Hematopoietic multipotent progenitor cell treated with erythropoietin and hydrocortisone succinate and interleukin-3 and kit ligand, for 8 days (in vitro differentiated cells): ENCODE data around the gene UBE2L6.
"Not testable (repeated sequence)": the region's sequence is repeated elsewhere in the genome, so short reads cannot be mapped to it uniquely, and the experiment has no call there.

Source experiments
- DNase-seq: peaks from one replicate; pipeline ENCODE4 v3.0.0-alpha.2; 2015

The UBE2L6 gene

GRCh38 chr11:57566005-57566904 lies 1.2 kb downstream of the UBE2L6 start:
- peak; percentile 65 for DNase-seq

GRCh38 chr11:57562596-57562995 lies 4.9 kb downstream of the UBE2L6 start:
- DNase-seq: peak; percentile 14

GRCh38 chr11:57560146-57560545 lies 7.3 kb downstream of the UBE2L6 start:
- no peak for DNase-seq

GRCh38 chr11:57556041-57556440 lies 11.4 kb downstream of the UBE2L6 start:
- no peak for DNase-seq

GRCh38 chr11:57555393-57555792 lies 12.1 kb downstream of the UBE2L6 start:
- no peak for DNase-seq

GRCh38 chr11:57552479-57552878 lies 15.0 kb downstream of the UBE2L6 start:
- no peak for DNase-seq

- no peak for DNase-seq
Observed at GRCh38 chr11:57551941-57552340, 15.5 kb downstream of the UBE2L6 start.

GRCh38 chr11:57549983-57550382 lies 17.5 kb downstream of the UBE2L6 start:
- no peak for DNase-seq

GRCh38 chr11:57547854-57548377 lies 19.6 kb downstream of the UBE2L6 start:
- no peak for DNase-seq

GRCh38 chr11:57546869-57547475 lies 20.5 kb downstream of the UBE2L6 start:
- DNase-seq: peak; percentile 35

- DNase-seq: no peak
Observed at GRCh38 chr11:57546451-57546850, 21.0 kb downstream of the UBE2L6 start.

GRCh38 chr11:57545883-57546282 lies 21.6 kb downstream of the UBE2L6 start:
- DNase-seq: no peak

- no peak for DNase-seq
Observed at GRCh38 chr11:57544566-57544965, 22.9 kb downstream of the UBE2L6 start.

GRCh38 chr11:57543593-57543992 lies 23.9 kb downstream of the UBE2L6 start:
- no peak for DNase-seq

- DNase-seq: no peak
Observed at GRCh38 chr11:57542582-57542981, 24.9 kb downstream of the UBE2L6 start.

- DNase-seq: no peak
Observed at GRCh38 chr11:57541169-57541568, 26.3 kb downstream of the UBE2L6 start.

- peak; percentile 53 for DNase-seq
Observed at GRCh38 chr11:57539342-57539741, 28.1 kb downstream of the UBE2L6 start.

GRCh38 chr11:57536947-57537619 lies 30.4 kb downstream of the UBE2L6 start, which contains the start of gene SMTNL1:
TSS of gene SMTNL1 (plus strand) at chr11:57537595. CDS start at chr11:57542643, 5,048 bp downstream.
- DNase-seq: no peak

- not testable (repeated sequence) for DNase-seq
Observed at GRCh38 chr11:57534449-57534848, 33.0 kb downstream of the UBE2L6 start.

- peak; percentile 99 for DNase-seq
Observed at GRCh38 chr11:57530596-57531507, 36.6 kb downstream of the UBE2L6 start, which contains the start of gene TIMM10. TSS of gene TIMM10 (minus strand) at chr11:57530754. CDS start at chr11:57530189, 565 bp downstream.

- DNase-seq: no peak
Observed at GRCh38 chr11:57530215-57530595, 37.3 kb downstream of the UBE2L6 start.

- no peak for DNase-seq
Observed at GRCh38 chr11:57529012-57529411, 38.5 kb downstream of the UBE2L6 start.
